K562 (cell line): ENCODE results near the gene TMPRSS11D. TPM values are rescaled to one million over a fixed set of nuclear protein-coding genes. Genes with fewer than 3 reads are reported as not detected.

ENCODE experiments used
- AFF1 ChIP-seq, 2 experiments: fragments of 450-650 bp; IDR thresholded peaks; 2 replicates each; pipeline ENCODE4 v1.6.1; 2018; ENCODE audit warnings: mild to moderate bottlenecking in 2 of 2, low read depth in 1 of 2; ENCODE audit not compliant: partially characterized antibody in 2 of 2
- ARID4B ChIP-seq: sonication (generic); formaldehyde crosslinking; IDR thresholded peaks from 2 replicates; pipeline ENCODE4 v1.8.0; 2022; ENCODE audit warnings: mild to moderate bottlenecking, missing genetic modification reagents
- ASH1L ChIP-seq: fragments of 450-650 bp; IDR thresholded peaks from 2 replicates; pipeline ENCODE4 v1.6.1; 2018; ENCODE audit warnings: borderline replicate concordance, mild to moderate bottlenecking, low read depth; ENCODE audit not compliant: partially characterized antibody
- C11orf30 ChIP-seq: fragments of 450-650 bp; IDR thresholded peaks from 2 replicates; pipeline ENCODE4 v1.6.1; 2016; ENCODE audit warnings: low read depth, mild to moderate bottlenecking
- FOXO4 ChIP-seq: fragments of 450-650 bp; formaldehyde crosslinking; IDR thresholded peaks from 2 replicates; pipeline ENCODE4 v1.4.0; 2020; ENCODE audit warnings: mild to moderate bottlenecking, moderate library complexity
- GTF2A2 ChIP-seq: IDR thresholded peaks from 2 replicates; pipeline ENCODE4 v1.6.1; 2016; ENCODE audit warnings: mild to moderate bottlenecking, missing genetic modification characterization, missing compliant biosample characterization
- HNRNPK ChIP-seq: fragments of 200-400 bp; formaldehyde crosslinking; IDR thresholded peaks from one replicate; pipeline ENCODE4 v1.6.1; 2018; ENCODE audit warnings: mild to moderate bottlenecking, low read depth, low read length; ENCODE audit not compliant: poor library complexity, severe bottlenecking
- NCOA1 ChIP-seq: fragments of 450-650 bp; IDR thresholded peaks from 2 replicates; pipeline ENCODE4 v1.6.1; 2016; ENCODE audit warnings: low read depth
- NR4A1 ChIP-seq, 2 experiments: fragments of 250-450 bp in 1 of 2; fragments of 450-650 bp in 1 of 2; sonication (Bioruptor Pico) in 1 of 2; IDR thresholded peaks; 2 replicates each; pipeline versions ENCODE4 v1.4.0 to v1.6.1; 2016 to 2020; ENCODE audit warnings: mild to moderate bottlenecking in 2 of 2, missing compliant biosample characterization in 1 of 2, missing genetic modification characterization in 1 of 2, moderate library complexity in 1 of 2
- RBM25 ChIP-seq: fragments of 200-400 bp; formaldehyde crosslinking; IDR thresholded peaks from 2 replicates; pipeline ENCODE4 v1.6.1; 2018; ENCODE audit warnings: low read length, low read depth, moderate library complexity; ENCODE audit not compliant: severe bottlenecking
- SAFB2 ChIP-seq: fragments of 200-400 bp; formaldehyde crosslinking; IDR thresholded peaks from 2 replicates; pipeline ENCODE4 v1.6.1; 2018; ENCODE audit warnings: borderline replicate concordance, low read length, low read depth, moderate library complexity; ENCODE audit not compliant: severe bottlenecking
- SIRT6 ChIP-seq: IDR thresholded peaks from one replicate; pipeline ENCODE4 v1.6.1; 2012; ENCODE audit warnings: low read depth, mild to moderate bottlenecking, control low read depth, inconsistent platforms, low read length, moderate library complexity
- SRSF1 ChIP-seq: fragments of 200-400 bp; formaldehyde crosslinking; IDR thresholded peaks from 2 replicates; pipeline ENCODE4 v1.6.1; 2017; ENCODE audit warnings: mild to moderate bottlenecking, low read depth, low read length, moderate library complexity
- ZNF24 ChIP-seq: fragments of 450-650 bp; IDR thresholded peaks from 2 replicates; pipeline ENCODE4 v1.6.1; 2016
- polyA plus RNA-seq, 8 experiments: library from polyadenylated mRNA; depleted of rRNA in 4 of 8; stranded (reverse) in 5 of 8; unstranded in 3 of 8; fragments of >200 nt; fragmentation: Nextera tagmentation in 2 of 8; fragmentation: Illumina TruSeq in 1 of 8; extraction: Ambion mirVana in 2 of 8; extraction: Trizol in 1 of 8; gene quantifications; 2 replicates each; pipeline versions ENCODE4 v1.2.1 to v1.2.3, GENCODE V29; 2011 to 2014; ENCODE audit warnings: inconsistent platforms in 1 of 8, missing spikeins in 1 of 8
- total RNA-seq, 7 experiments: library from RNA; depleted of rRNA in 6 of 7; stranded (reverse); fragments of >200 nt in 6 of 7; fragmentation: Illumina TruSeq in 2 of 7; extraction: Trizol in 2 of 7; gene quantifications; 2 replicates each; pipeline versions ENCODE4 v1.2.1 to v1.2.3, GENCODE V29; 2011 to 2021; ENCODE audit warnings: low replicate concordance in 1 of 7

The TMPRSS11D gene
- total and polyA plus RNA-seq, 9 of the 15 experiments (the other 6 are each of a cell fraction or from before 2014, with no cell fraction given) = not detected

GRCh38 chr4:67787311-67787710 is 96.5 kb downstream of the TMPRSS11D start (continued):
- TF ChIP-seq ARID4B = no peak
- no peak for TF ChIP-seq SRSF1
- TF ChIP-seq NR4A1 (CRISPR knock-in tag; IDR thresholded peaks at IDR 0.05) = no peak
- TF ChIP-seq NR4A1 (tag; IDR thresholded peaks at IDR 0.05) = no peak
- TF ChIP-seq HNRNPK = no peak
- no peak for TF ChIP-seq ASH1L
- TF ChIP-seq AFF1 (IDR thresholded peaks at IDR 0.05; ENCODE audit: low read depth in 1 of 2, partially characterized antibody in 2 of 2) = no peak
- TF ChIP-seq FOXO4 (CRISPR knock-in tag) = no peak
- TF ChIP-seq ZNF24 = no peak
- TF ChIP-seq SIRT6 = no peak
- TF ChIP-seq GTF2A2 (tag) = no peak
- no peak for TF ChIP-seq RBM25
- TF ChIP-seq NCOA1 = no peak
- no peak for TF ChIP-seq SAFB2
- TF ChIP-seq C11orf30 = no peak
- TF ChIP-seq, all 486 proteins: peak for 0
